C4-2B (cell line): Measurements from ENCODE around the gene TRAF1.

ENCODE experiments used
- CTCF ChIP-seq: fragments of 450-650 bp; conservative IDR thresholded peaks from 2 replicates; pipeline ENCODE4 v1.5.1; 2017; ENCODE audit warnings: mild to moderate bottlenecking
- ZFX ChIP-seq: fragments of 450-650 bp; IDR thresholded peaks from 2 replicates; pipeline ENCODE4 v1.6.1; 2017

GRCh38 chr9:120886490-120886967 lies 40.1 kb downstream of the TRAF1 start:
- TF ChIP-seq CTCF (no peak), ZFX (no peak)
